Amniotic stem cell (primary cell): ENCODE measurements around the gene FUOM.

Experiments used
- DNase-seq: peaks from one replicate; lab custom pipeline; 2025; lab: John Stamatoyannopoulos, UW

The FUOM gene

DNA sequence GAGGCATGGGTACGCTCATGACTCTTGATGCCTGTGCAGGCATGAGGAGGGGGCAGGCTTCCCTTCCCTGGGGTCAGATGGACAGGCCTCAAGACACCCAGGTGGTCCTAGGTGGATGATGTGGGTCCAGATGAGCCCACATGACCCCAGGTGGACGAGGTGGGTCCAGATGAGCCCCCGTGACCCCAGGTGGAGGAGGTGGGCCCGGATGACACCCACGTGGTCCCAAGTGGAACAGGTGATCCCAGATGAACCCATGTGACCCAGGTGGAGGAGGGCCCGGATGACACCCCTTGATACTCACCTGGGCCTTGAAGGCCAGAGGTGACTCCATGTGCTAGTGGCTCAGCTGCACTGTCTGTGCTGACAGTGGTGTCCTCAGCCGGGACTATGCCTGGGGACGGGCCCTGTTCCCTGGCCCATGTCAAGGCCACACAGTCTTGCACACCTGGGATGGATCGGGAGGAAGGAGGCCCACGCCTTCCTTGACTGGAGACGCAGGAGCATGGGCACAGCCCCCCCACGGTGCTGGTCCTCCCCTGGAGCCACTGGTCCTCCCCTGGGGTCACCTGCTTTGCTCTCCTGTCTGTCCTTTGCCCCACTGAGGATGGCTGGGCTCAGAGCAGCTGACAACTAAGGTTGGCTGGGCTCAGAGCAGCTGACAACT, 7.4 kb downstream of the FUOM start:
- DNase-seq: no peak

DNA sequence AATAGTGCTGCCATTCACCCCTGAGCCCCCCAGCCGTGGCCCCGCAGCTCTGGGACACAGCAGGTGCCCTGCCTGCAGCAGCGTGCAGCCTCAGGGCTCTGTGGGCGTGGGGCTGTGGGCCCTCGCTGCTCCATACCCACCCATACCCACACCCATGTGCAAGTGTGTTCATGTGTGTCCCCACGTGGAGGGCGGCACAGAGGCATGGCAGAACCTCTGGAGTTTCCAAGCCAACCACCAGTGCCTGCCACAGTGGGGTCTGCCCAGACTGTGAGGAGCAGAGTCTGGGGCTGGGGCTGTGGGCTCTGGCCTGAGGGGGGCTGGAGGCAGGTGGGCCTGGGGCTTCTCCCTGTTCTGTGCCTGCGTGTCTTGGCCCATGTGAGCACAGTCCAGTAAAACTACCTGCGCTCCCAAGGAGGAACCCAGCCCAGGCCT, 8.2 kb downstream of the FUOM start:
- no peak for DNase-seq

DNA sequence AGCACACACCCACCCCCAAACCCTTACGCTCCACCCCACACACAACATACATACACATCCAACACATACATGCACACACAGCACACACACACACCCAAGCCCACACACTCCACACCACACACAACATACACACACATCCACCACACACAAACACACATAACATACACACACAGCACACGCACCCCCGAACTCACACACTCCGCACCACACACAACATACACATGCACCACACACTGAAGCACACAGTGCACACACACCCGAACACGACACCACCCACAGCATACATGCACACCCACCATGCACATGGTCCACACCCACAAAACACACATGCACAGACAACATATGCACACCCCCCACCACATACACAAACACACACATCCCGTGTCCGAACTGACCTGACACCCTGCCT, 8.7 kb downstream of the FUOM start:
- no peak for DNase-seq

DNA sequence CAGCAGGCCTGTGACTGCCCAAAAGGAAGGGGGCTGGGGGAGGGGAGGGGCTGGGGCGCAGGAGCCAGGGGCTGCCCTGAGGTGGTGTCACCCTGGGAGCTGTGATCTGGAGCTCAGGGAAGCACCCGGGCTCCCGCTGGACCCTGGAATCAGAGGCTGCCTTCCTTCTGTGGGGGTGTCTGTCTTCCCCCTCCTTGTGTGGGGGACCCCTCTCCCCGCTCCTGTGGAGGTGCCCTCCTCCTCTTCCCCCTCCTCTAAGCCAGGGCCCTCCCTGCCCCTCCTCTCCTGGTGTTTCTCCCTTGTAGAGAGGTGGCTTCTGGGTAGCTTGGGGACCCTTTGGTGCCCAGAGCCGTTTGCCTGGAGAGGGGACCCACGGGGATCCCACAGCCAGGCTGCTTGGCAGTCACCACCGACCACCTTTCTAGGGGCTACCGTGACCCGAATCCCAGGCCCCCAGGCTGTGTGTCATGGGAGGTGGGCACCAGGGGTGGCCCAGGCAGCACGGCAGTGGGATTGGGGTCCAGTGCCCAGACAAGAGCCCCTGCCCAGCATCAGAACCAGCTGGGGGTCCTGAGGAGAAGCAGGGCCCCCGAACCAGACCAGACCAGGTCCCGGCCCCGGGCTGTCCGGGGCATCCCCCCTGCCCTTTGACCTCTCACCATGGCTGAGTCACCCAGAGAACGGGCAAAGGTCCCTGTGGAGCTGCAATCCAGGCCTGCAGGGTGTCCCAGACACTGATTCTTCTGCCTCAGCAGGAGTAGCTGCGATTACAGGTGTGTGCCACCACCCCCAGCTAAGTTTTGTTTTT, 9.9 kb downstream of the FUOM start:
- DNase-seq: no peak

DNA sequence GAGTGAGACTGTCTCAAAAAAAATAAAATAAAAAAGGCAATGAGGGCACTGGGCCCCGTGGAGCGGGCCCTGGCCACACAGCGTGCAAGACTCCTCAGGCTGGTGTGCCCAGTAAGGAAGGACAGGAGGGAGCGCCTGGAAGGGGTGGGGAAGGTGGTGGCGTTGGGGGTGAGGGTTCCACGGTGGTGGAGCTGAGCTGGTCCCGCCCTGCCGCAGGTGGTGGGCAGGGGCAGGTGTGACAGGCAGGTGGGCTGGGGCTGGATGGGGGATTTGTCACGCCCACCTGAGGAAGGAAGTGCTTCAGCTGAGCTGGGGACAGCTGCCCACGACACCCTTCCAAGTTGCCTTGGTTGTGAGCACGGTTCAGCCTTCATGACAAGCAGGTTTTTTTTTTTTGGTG, 11.4 kb downstream of the FUOM start:
- no peak for DNase-seq

DNA sequence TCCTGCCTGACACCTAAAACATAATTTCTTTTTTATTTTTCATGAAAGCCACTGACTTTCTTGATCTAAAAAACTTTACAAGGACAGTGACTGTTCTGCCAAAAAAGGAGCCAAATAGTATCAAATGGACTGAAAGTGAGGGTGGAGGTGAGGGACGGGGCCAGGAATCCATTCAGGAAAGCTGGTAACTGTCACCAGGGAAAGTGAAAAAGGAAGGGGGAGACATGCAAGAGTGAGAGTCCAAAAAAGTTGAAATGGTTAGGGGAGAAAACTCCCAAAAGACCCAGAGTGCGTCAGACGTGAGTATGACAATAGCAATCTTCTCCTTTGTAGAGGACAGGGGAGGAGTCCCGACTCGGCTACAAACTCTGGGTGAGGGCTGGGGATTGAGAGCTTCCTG, 13.6 kb downstream of the FUOM start:
- no peak for DNase-seq

DNA sequence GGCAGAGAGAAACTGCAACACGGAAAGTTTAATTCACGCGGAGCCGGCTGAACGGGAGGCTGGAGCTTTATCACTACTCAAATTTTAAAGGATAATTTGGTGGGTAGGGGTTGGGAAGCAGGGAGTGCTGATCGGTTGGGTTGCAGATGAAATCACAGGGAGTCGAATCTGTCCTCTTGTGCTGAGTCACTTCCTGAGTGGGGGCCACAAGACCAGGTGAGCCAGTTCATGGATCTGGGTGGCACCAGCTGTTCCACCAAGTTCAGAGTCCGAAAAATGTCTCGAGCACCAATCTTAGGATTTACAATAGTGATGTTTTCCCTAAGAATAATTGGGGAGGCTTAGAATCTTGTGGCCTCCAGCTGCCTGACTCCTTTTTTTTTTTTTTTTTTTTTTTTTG, 14.3 kb downstream of the FUOM start:
- DNase-seq: no peak

DNA sequence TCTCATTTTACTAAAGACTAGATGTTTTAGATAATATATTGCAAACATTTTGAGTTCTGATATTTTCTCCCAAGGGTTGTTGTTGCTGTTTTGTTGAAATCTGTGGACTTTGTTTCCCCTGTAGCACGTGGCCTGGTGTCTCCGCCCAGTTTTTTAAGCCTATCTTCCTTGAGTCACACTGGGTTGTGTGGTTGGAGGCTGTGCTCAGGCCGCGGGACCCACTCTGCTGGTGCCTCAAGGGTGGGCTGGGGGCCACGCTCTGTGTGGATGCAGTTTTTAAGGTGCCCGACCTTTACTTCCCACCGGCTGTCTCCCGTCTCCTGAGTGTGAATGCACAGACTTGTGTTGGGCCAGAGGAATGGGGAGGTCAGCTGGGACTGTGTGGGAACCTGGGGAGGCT, 14.9 kb downstream of the FUOM start:
- DNase-seq: no peak

DNA sequence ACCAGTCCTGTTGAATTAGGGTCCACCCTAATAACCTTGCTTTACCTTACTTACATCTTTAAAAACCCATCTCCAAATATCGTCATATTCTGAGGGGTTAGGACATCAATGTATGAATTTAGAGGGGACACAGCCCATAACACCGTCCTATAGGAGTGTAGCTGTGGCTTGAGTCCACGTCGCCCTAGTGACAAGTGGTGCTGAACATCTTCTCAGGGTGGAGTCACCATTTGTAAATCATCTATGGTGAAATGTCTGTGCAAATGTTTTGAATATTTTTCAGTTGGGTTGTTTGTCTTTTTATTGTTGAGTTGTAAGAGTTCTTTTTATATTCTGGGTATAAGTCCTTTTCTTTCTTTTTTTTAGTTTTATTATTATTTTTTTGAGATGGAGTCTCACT, 15.8 kb downstream of the FUOM start:
- DNase-seq: no peak

DNA sequence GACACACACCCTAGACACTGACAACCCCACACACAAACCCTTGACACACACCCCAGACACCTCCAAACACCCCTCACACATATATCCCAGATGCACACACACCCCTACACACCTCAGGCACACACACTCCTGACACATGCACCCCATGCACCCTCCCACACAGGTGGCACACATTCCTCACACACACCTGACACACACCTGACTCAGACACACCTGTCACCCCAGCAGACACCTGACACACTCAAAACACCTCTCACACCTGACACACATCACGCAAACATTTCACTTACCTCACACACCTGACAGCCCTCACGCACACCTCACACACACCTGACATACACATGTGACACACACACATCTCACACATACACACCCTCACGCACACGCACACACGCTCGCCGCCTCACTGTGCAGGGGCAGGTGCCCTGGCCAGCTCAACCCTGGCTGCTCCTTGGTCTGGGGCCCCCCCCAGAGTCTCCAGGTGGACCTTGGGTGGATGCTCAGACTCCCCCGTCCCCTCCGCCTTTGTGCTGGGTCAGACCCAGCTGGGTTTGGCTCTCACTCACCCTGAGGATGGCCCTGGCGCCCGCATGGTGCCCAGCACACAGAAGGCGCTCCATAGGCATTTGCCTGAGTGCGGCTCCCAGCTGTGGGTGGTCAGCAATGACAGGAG, 18.0 kb downstream of the FUOM start:
- no peak for DNase-seq

DNA sequence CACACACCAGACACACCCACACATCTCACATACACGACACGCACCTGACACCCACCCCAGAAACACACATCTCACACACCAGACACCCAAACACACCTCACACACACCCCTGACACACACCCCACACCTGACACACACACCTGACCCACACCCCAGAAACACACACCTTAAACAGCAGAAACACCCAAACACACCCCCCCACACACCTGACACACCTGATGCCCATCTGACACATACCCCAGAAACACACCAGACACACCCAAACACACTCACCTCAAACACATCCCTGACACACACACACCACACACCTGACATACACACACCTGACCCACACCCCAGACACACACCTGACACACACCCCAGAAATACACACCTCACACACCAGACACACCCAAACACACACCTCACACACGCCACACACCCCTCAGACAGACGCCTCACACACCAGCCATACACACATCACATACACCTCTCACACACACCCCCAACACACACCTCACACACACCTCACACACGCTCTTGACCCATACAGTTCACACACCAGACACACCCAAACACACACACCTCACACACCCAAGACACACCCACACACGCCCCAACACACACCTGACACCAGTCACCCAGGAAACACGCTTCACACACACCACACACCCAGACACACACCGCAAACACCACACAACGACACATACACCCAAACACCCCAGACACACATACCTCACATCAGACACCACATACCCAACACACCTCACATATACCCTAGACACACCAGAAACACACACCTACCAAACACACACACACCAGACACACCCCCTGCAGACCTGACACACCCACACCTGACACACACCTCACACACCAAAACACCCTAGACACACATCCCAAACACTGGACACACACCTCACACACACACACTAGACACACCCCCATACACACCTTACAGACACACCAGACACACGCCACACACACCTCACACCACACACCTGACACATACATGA, 19.4 kb downstream of the FUOM start:
- no peak for DNase-seq

DNA sequence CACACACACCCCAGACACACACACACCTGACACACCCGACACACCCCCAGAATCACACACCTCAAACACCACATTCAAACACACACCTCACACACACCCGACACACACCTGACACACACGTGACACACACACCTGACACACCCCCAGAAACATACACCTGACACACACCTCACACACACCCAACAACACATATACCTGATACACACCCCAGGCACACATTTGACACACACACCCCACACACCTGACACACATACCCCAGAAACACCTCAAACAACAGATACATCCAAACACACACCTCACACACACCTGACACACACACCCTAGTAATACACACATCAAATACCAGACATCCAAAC, 20.5 kb downstream of the FUOM start:
- no peak for DNase-seq

DNA sequence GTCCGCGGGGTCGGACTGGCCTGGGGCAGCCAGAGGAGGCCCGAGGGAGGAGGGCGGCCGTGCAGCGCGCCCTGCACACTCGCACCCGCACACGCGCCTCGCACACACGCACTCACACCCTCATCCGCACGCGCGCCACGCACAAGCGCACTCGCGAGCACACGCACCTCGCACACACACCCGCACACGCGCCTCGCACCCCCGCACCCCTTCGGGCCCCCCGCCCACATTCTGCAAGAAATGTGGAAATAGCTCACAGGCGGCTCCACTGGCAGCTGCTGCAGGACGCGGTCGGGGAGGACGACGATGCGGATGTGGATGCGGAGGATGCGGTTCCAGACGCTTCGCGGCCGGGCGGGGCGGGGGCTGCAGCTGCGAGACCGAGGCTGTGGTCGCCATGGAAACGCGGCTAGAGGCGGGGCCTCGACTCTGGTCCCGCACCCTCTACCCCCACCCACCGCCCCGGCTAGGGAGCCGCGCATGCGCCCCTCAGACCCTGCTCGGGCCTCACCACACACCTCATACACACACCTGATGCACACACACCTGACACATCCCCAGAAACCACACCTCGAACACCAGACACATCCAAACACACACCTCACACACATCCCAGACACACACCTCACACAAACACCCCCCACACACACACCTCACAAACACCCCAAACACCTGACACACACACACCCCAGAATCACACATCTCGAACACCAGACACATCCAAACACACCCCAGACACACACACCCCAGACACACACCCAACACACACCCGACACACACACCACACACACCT, 21.0 kb downstream of the FUOM start, which contains the start of gene CALY:
Gene CALY (minus strand): TSS at position 320 of the 793 bp plus-strand sequence. CDS start 7,907 bp downstream, outside the sequence.
- DNase-seq: no peak

DNA sequence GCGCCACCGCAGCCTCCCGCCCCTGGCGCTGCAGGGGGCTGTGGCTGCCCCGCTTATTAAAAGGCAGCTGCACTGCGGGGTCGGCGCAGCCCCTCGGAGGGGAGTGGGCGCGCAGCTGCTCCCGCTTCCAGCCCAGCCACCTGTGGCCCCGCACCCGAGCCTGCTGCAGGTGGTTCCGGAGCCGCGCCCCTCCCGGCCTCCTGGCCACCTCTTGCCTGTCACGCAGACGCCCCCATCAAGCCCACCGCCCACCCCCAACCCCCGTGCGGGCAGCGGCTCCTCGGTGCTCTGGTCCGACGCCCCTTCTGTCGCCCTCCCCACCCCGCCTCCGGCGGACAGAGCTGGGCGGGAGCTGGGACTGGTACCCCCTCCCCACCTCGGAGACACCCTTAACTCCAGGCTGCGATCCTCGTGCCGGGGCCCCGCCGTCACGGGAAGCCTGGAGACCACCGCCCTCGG, 21.7 kb downstream of the FUOM start:
- no peak for DNase-seq

DNA sequence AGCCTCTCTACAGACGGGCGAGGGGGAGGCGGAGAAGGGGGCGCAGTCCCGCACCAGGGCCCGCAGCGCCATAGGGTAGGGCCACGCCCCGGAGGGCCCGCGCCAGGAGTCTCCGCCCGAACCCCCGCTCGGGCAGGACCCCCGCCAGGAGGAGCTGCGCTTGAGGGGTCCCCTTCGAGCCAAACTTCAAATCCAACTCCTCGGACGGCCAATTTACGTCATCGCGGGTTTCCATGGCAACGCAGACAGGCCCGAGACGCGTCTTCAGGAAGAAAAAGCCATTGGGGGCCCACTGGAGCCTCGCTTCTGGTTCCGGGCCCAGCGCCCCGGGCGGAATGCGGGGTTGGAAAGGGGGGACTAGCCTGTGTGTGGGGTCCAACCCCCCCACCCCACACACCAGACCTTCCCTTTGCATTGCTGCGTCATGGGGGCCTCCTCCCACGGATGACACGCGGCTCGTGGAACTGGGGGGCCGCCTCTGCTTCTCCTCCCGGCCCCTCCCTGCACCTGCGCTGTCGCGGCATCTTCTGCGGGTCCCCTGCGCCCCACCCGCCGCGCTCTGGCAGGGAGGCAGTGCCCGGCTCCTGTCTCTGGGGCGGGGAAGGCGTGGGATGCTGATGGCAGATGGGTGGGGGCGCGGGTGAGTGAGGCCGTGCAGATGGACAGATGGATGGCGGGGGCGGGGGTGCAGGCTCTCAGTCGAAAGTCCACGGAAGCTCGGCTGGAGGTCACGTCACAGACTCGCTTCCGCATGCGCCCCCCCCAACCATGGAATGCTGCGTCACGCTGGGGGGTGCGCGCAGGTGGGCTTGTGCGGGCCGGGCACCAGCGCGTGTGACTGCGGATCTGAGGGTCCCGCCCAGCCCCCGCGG, 22.3 kb downstream of the FUOM start:
- no peak for DNase-seq

DNA sequence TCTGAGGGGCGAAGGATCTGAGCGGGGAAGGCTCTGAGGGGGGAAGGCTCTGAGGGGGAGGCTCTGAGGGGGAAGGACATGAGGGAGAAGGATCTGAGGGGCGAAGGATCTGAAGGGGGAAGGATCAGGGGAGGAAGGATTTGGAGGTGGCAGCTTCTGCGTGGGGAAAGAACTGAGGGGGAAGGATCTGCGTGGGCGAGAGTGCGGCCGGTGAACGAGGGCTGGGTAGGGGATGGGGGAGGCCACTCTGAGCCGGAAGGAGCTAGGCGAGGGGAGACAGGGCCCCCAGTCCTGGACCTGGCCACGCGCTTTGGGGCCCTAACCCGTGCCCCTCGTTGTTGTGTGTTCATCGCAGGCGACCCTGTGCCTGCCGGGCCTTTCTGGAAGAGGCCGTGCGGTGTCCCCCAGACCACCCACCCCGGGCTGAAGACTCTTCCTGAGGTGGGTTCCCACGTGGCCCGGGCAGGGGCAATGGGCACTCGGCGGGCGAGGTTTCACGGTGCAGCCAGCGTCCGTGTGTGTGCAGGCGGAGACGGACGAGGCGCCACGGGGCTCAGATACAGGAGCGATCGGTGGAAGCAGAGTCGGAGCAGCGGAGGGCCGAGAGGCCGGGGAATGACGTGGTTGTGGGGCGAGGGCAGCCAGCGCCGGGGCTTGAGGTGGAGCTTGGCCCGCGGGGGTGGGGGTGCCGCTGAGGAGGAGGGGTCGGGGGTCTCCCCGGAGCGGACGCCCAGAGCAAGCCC, 23.1 kb downstream of the FUOM start:
- no peak for DNase-seq

DNA sequence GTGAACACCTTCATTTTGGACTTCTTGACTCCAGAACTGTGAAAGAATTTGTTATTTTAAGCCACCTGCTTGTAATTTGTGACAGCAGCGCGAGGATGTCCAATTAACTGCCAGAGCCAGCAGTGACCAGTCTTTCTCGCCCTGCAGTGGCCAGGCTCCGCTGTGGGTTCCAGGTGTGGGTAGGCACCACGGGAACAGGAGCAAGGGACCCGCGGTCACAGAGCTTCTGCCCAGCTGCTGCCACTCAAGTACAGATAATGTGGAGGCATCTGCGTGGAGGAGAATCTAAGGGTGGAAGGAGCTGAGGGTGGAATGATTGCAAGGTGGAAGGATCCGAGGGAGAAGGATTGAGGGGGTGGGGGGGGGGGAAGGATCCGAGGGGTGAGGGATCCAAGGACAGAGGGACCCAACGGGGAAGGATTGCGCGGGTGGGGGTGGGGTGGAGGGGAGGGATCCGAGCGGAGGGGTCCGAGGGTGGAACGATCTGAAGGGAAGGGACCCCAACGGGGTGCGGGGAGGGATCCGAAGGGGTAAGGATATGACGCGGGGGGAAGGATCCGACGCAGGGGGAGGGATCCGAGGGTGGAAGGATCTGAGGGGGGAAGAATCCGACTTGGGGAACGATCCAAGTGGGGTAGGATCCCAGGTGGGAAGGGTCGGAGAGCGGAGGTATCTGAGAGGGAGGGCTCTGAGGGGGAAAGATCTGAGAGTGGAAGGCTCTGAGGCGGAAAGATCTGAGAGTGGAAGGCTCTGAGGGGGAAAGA, 24.7 kb downstream of the FUOM start:
- no peak for DNase-seq

DNA sequence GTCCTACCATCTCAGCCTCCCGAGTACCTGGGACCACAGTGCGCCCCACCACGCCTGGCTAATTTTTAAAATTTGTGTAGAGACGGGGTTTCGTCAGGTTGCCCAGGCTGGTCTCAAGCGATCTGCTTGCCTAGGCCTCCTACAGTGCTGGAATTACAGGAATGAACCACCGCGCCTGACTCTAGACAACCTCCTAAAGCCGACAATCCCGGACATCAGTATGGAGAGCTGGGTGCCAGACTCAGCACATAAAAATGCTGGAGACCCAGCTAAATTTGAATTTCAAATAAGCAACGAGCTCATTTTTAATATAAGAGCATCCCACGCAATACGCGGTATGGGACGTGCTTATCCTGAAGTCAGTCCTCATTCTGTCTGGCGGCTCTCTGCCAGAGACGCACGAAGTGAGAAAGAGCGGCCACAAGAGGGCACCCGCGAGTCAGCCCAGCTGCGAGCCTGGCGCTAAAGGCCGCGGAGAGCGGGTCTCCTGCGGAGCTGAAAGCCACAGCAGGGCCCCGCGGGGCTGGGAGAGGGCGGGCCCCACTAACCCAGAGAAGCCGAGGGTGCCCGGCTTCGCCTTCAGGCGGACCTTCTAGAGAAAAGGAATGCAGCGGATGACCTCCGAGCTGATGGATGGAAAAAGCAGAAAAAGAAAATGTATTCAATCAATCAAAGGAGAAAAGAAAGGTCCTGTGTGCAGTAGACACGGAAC, 28.2 kb downstream of the FUOM start:
- DNase-seq: peak; percentile 76
